GM23338 (cell line): ENCODE results near the gene ARHGAP36.
A peak's percentile ranks its signal among the peaks of the same experiment; 100 is the strongest.

Source experiments
- CREB1 ChIP-seq: fragments of 250-450 bp; sonication (Bioruptor Pico); IDR thresholded peaks from 2 replicates; pipeline ENCODE4 v1.5.0; 2020; ENCODE audit warnings: low read depth, mild to moderate bottlenecking, moderate library complexity
- CTCF ChIP-seq, 2 experiments: fragments of 200-600 bp in 1 of 2; sonication (generic) in 1 of 2; conservative IDR thresholded peaks; 2 replicates each; pipeline versions ENCODE4 v1.5.1 to v1.6.1; 2016 to 2017; ENCODE audit warnings: antibody characterized with exemption in 2 of 2, low read depth in 2 of 2, mild to moderate bottlenecking in 2 of 2, moderate library complexity in 1 of 2
- ETS1 ChIP-seq: IDR thresholded peaks from 2 replicates; pipeline ENCODE4 v1.6.1; 2016; ENCODE audit warnings: antibody characterized with exemption
- POLR2AphosphoS5 ChIP-seq: IDR thresholded peaks from 2 replicates; pipeline ENCODE4 v1.6.1; 2016; ENCODE audit warnings: antibody characterized with exemption, low read depth
- REST ChIP-seq: IDR thresholded peaks from one replicate; pipeline ENCODE4 v1.6.1; 2018; ENCODE audit warnings: antibody characterized with exemption; ENCODE audit not compliant: unreplicated experiment
- STAT1 ChIP-seq: IDR thresholded peaks from one replicate; pipeline ENCODE4 v1.6.1; 2016; ENCODE audit warnings: antibody characterized with exemption; ENCODE audit not compliant: unreplicated experiment

GRCh38 chrX:131063613-131064012 is 5.5 kb downstream of the ARHGAP36 start:
- peak; percentile 55 to 64 for TF ChIP-seq CTCF (conservative IDR thresholded peaks at IDR 0.05; ENCODE audit: low read depth in 2 of 2)
- TF ChIP-seq ETS1: no peak
- no peak for TF ChIP-seq REST
- no peak for TF ChIP-seq POLR2AphosphoS5
- no peak for TF ChIP-seq CREB1 (CRISPR knock-in tag)
- no peak for TF ChIP-seq STAT1
